Measurements from ENCODE around the gene PTPRT. TPM values are rescaled to one million over a fixed set of nuclear protein-coding genes. Genes with fewer than 3 reads are reported as not detected.

The PTPRT gene
- total RNA-seq, 1 donor from 2014 or later: not detected

- TF ChIP-seq CTCF (IDR thresholded peaks at IDR 0.05) (no peak), POLR2AphosphoS5 (IDR thresholded peaks at IDR 0.05; ENCODE audit: insufficient read depth in 1 of 2, low read depth in 1 of 2) (no peak), POLR2A (IDR thresholded peaks at IDR 0.05) (no peak)
Observed at GRCh38 chr20:42067174-42067573, 1122.5 kb downstream of the PTPRT start.

GRCh38 chr20:42063141-42063540, 1126.6 kb downstream of the PTPRT start:
- TF ChIP-seq POLR2AphosphoS5 (IDR thresholded peaks at IDR 0.05; ENCODE audit: insufficient read depth in 1 of 2, low read depth in 1 of 2) (no peak), CTCF (IDR thresholded peaks at IDR 0.05) (no peak), POLR2A (IDR thresholded peaks at IDR 0.05) (no peak)
- no peaks in the 10 kb centered on the region for H3K9me3 ChIP-seq
- intact Hi-C loops (cut with DNase I): no loop called here
- H3K27ac ChIP-seq: no peak overlapping the region
- H3K36me3 ChIP-seq: no peaks in the 10 kb centered on the region
- no peak overlapping the region for H3K4me3 ChIP-seq
- no peaks in the 10 kb centered on the region for H3K27me3 ChIP-seq
- no peaks in the 10 kb centered on the region for H3K4me1 ChIP-seq
- DNase-seq (ENCODE audit: extremely low spot score in 2 of 2): no peak

More at GRCh38 chr20:42067174-42067573, 1122.5 kb downstream of the PTPRT start:
- no peaks in the 10 kb centered on the region for H3K27me3 ChIP-seq
- H3K27ac ChIP-seq: no peak overlapping the region
- DNase-seq (ENCODE audit: extremely low spot score in 2 of 2): no peak
- no peaks in the 10 kb centered on the region for H3K4me1 ChIP-seq
- no peaks in the 10 kb centered on the region for H3K36me3 ChIP-seq
- no peak overlapping the region for H3K4me3 ChIP-seq
- H3K9me3 ChIP-seq: no peaks in the 10 kb centered on the region
- intact Hi-C loops (cut with DNase I): no loop called here

GRCh38 chr20:42053350-42053749, 1136.4 kb downstream of the PTPRT start:
- H3K27ac ChIP-seq: no peak overlapping the region
- H3K36me3 ChIP-seq: no peaks in the 10 kb centered on the region
- DNase-seq (ENCODE audit: extremely low spot score in 2 of 2): no peak
- TF ChIP-seq POLR2A (IDR thresholded peaks at IDR 0.05): no peak
- TF ChIP-seq POLR2AphosphoS5 (IDR thresholded peaks at IDR 0.05; ENCODE audit: insufficient read depth in 1 of 2, low read depth in 1 of 2): no peak
- TF ChIP-seq CTCF (IDR thresholded peaks at IDR 0.05): no peak
- no peaks in the 10 kb centered on the region for H3K4me1 ChIP-seq
- no peaks in the 10 kb centered on the region for H3K9me3 ChIP-seq
- intact Hi-C loops (cut with DNase I): no loop called here
- H3K4me3 ChIP-seq: no peak overlapping the region
- no peaks in the 10 kb centered on the region for H3K27me3 ChIP-seq

- TF ChIP-seq CTCF (IDR thresholded peaks at IDR 0.05): no peak
- TF ChIP-seq POLR2AphosphoS5 (IDR thresholded peaks at IDR 0.05; ENCODE audit: insufficient read depth in 1 of 2, low read depth in 1 of 2): no peak
- no peak for TF ChIP-seq POLR2A (IDR thresholded peaks at IDR 0.05)
- no peaks in the 10 kb centered on the region for H3K9me3 ChIP-seq
- H3K4me3 ChIP-seq: no peak overlapping the region
- H3K27ac ChIP-seq: no peak overlapping the region
- H3K27me3 ChIP-seq: no peaks in the 10 kb centered on the region
- intact Hi-C loops (cut with DNase I): no loop called here
- H3K36me3 ChIP-seq: no peaks in the 10 kb centered on the region
- H3K4me1 ChIP-seq: no peaks in the 10 kb centered on the region
- no peak for DNase-seq (ENCODE audit: extremely low spot score in 2 of 2)
Observed at GRCh38 chr20:42051921-42052320, 1137.8 kb downstream of the PTPRT start.

GRCh38 chr20:42046371-42047085, 1143.2 kb downstream of the PTPRT start:
- Histone ChIP-seq H3K4me1 (no peaks in the 10 kb centered on the region), H3K27me3 (no peaks in the 10 kb centered on the region), H3K9me3 (no peaks in the 10 kb centered on the region), H3K36me3 (no peaks in the 10 kb centered on the region), H3K4me3 (no peak overlapping the region), H3K27ac (no peak overlapping the region)
- intact Hi-C loops (cut with DNase I): no loop called here
- DNase-seq (ENCODE audit: extremely low spot score in 2 of 2): no peak
- TF ChIP-seq POLR2AphosphoS5 (IDR thresholded peaks at IDR 0.05; ENCODE audit: insufficient read depth in 1 of 2, low read depth in 1 of 2) (no peak), POLR2A (IDR thresholded peaks at IDR 0.05) (no peak), CTCF (IDR thresholded peaks at IDR 0.05) (no peak)
